GM23338 (cell line): ENCODE measurements around the gene AHNAK. TPM values are rescaled to one million over a fixed set of nuclear protein-coding genes. Genes with fewer than 3 reads are reported as not detected.

Experiments used
- CREB1 ChIP-seq: fragments of 250-450 bp; sonication (Bioruptor Pico); IDR thresholded peaks from 2 replicates; pipeline ENCODE4 v1.5.0; 2020; ENCODE audit warnings: low read depth, mild to moderate bottlenecking, moderate library complexity
- EZH2 ChIP-seq: fragments of 200-600 bp; sonication (generic); IDR thresholded peaks from one replicate; pipeline ENCODE4 v1.8.0; 2017; ENCODE audit warnings: antibody characterized with exemption, mild to moderate bottlenecking, low read depth; ENCODE audit not compliant: unreplicated experiment
- EZH2phosphoT487 ChIP-seq: fragments of 200-600 bp; sonication (generic); IDR thresholded peaks from one replicate; pipeline ENCODE4 v1.8.1; 2018; ENCODE audit warnings: antibody characterized with exemption; ENCODE audit not compliant: unreplicated experiment
- JUNB ChIP-seq: IDR thresholded peaks from one replicate; pipeline ENCODE4 v1.6.1; 2016; ENCODE audit warnings: antibody characterized with exemption; ENCODE audit not compliant: unreplicated experiment
- NANOG ChIP-seq: IDR thresholded peaks from 2 replicates; pipeline ENCODE4 v1.6.1; 2016; ENCODE audit warnings: antibody characterized with exemption, borderline replicate concordance
- REST ChIP-seq: IDR thresholded peaks from one replicate; pipeline ENCODE4 v1.6.1; 2018; ENCODE audit warnings: antibody characterized with exemption; ENCODE audit not compliant: unreplicated experiment
- STAT1 ChIP-seq: IDR thresholded peaks from one replicate; pipeline ENCODE4 v1.6.1; 2016; ENCODE audit warnings: antibody characterized with exemption; ENCODE audit not compliant: unreplicated experiment
- ZNF462 ChIP-seq: fragments of 250-450 bp; sonication (Bioruptor Pico); IDR thresholded peaks from 2 replicates; pipeline ENCODE4 v1.5.0; 2020; ENCODE audit warnings: mild to moderate bottlenecking, moderate library complexity
- polyA plus RNA-seq: library from polyadenylated mRNA; unstranded; fragments of >200 nt; fragmentation: Nextera tagmentation; extraction: Ambion mirVana; gene quantifications from 2 replicates; pipeline ENCODE4 v1.2.1, GENCODE V29; 2016
- total RNA-seq: library from RNA; depleted of rRNA; stranded (reverse); fragments of >200 nt; shearing (Covaris generic); gene quantifications from 2 replicates; pipeline ENCODE4 v1.2.3, GENCODE V29; 2014

Gene AHNAK
- total and polyA plus RNA-seq, 2 experiments from 2014 or later = 0.91 to 2.1 TPM

GRCh38 chr11:62489204-62489603 is 57.4 kb downstream of the AHNAK start (continued):
- no peak for TF ChIP-seq ZNF462 (CRISPR knock-in tag)
- TF ChIP-seq EZH2phosphoT487 = no peak
- no peak for TF ChIP-seq EZH2
- TF ChIP-seq REST = no peak
- no peak for TF ChIP-seq JUNB
- TF ChIP-seq NANOG = no peak
- TF ChIP-seq CREB1 (CRISPR knock-in tag) = no peak
- TF ChIP-seq STAT1 = no peak
